K562 (cell line): ENCODE measurements around the gene PPARD. TPM values are rescaled to one million over a fixed set of nuclear protein-coding genes. Genes with fewer than 3 reads are reported as not detected.

Experiments used
- ATAC-seq: fragments of 200-7000 bp; cut with Tn5 transposase; 3 replicates; pipeline ENCODE4 v1.9.1; 2020; ENCODE audit warnings: moderate library complexity
- BruUV-seq: library from RNA; stranded (reverse); fragments of 400-500 nt; replicated peaks from 2 replicates; lab custom pipeline; 2021; lab: Mats Ljungman, UMichigan
- CTCF ChIA-PET: fragments of 300-600 bp; formaldehyde crosslinking; extraction: SDS; loops from one replicate; lab custom pipeline; 2021; ENCODE audit warnings: low intra/inter-chr PET ratio; lab: Yijun Ruan, JAX
- POLR2A ChIA-PET: fragments of 300-600, 350-650 bp; sonication (Branson Sonifier 250); formaldehyde crosslinking; extraction: SDS; loops from one replicate; lab custom pipeline; 2021; ENCODE audit warnings: antibody characterized with exemption, inconsistent platforms; lab: Yijun Ruan, JAX
- DNase-seq, 4 experiments: peaks; one replicate each; pipeline versions ENCODE4 v3.0.0 to v3.0.0-alpha.2; 2011 to 2018; ENCODE audit warnings: low spot score in 3 of 4, mixed read lengths in 3 of 4; ENCODE audit errors: extremely low read depth in 1 of 4
- FAIRE-seq: peaks from 2 replicates; lab custom pipeline; 2011; peaks lifted over from hg19 to GRCh38; lab: Jason Lieb, UNC
- H2AFZ ChIP-seq: 2 replicates; pipeline ENCODE4 v1.6.0; 2011; ENCODE audit warnings: low read depth, low read length, control low read depth, inconsistent platforms
- H3K27ac ChIP-seq: fragments of 200-600 bp; 3 replicates; pipeline ENCODE4 v1.8.0; 2011; ENCODE audit warnings: low read depth, mild to moderate bottlenecking, control low read depth, inconsistent platforms, low read length, moderate library complexity, mixed read lengths; ENCODE audit errors: extremely low read depth
- H3K27me3 ChIP-seq, 2 experiments: fragments of 300-600 bp in 1 of 2; 2 replicates in 1 of 2; 3 replicates in 1 of 2; pipeline versions ENCODE4 v1.6.0 to v1.8.0; 2011; ENCODE audit warnings: inconsistent platforms in 2 of 2, low read length in 2 of 2, mild to moderate bottlenecking in 1 of 2, mixed read lengths in 1 of 2, moderate library complexity in 1 of 2; ENCODE audit not compliant: control insufficient read depth in 2 of 2, insufficient read depth in 2 of 2
- H3K36me3 ChIP-seq: fragments of 300-600 bp; 3 replicates; pipeline ENCODE4 v1.8.0; 2011; ENCODE audit warnings: mild to moderate bottlenecking, low read length, inconsistent platforms; ENCODE audit not compliant: control insufficient read depth, insufficient read depth
- H3K4me1 ChIP-seq, 2 experiments: fragments of 200-600 bp in 1 of 2; replicated peaks in 1 of 2; 2 replicates in 1 of 2; 3 replicates in 1 of 2; pipeline versions ENCODE4 v1.5.1 to v1.8.0; 2011; ENCODE audit warnings: inconsistent platforms in 2 of 2, low read length in 2 of 2, mild to moderate bottlenecking in 1 of 2, mixed read lengths in 1 of 2, moderate library complexity in 1 of 2; ENCODE audit not compliant: control insufficient read depth in 2 of 2, insufficient read depth in 2 of 2
- H3K4me2 ChIP-seq: 2 replicates; pipeline ENCODE4 v1.6.1; 2011; ENCODE audit warnings: low read length, control low read depth, inconsistent platforms, mixed read lengths; ENCODE audit not compliant: insufficient read depth
- H3K4me3 ChIP-seq: fragments of 200-600 bp; sonication (generic), shearing (Covaris generic); 2 replicates; pipeline ENCODE4 v1.5.1; 2016; ENCODE audit warnings: control low read depth, inconsistent platforms
- H3K79me2 ChIP-seq: fragments of 200-600 bp; 3 replicates; pipeline ENCODE4 v1.8.0; 2011; ENCODE audit warnings: low read length, inconsistent platforms; ENCODE audit not compliant: control insufficient read depth, insufficient read depth
- H3K9ac ChIP-seq, 2 experiments: 2 replicates each; pipeline versions ENCODE4 v1.6.0 to v1.6.1; 2011; ENCODE audit warnings: low read depth in 2 of 2, low read length in 2 of 2, control low read depth in 1 of 2, inconsistent platforms in 1 of 2, mild to moderate bottlenecking in 1 of 2, mixed read lengths in 1 of 2; ENCODE audit not compliant: insufficient read depth in 1 of 2
- H3K9me1 ChIP-seq: one replicate; pipeline ENCODE4 v1.6.0; 2011; ENCODE audit warnings: inconsistent platforms, mild to moderate bottlenecking, low read length, moderate library complexity; ENCODE audit not compliant: control insufficient read depth, insufficient read depth
- H3K9me3 ChIP-seq: replicated peaks from 2 replicates; pipeline ENCODE4 v1.5.1; 2011; ENCODE audit warnings: low read depth, low read length, inconsistent platforms; ENCODE audit not compliant: control insufficient read depth, insufficient read depth
- H4K20me1 ChIP-seq: replicated peaks from 2 replicates; pipeline ENCODE4 v1.6.1; 2011; ENCODE audit warnings: low read length, inconsistent platforms, mixed read lengths; ENCODE audit not compliant: control insufficient read depth, insufficient read depth
- CCNT2 ChIP-seq: IDR thresholded peaks from 2 replicates; pipeline ENCODE4 v1.6.1; 2011; ENCODE audit warnings: borderline replicate concordance, low read depth, mild to moderate bottlenecking, moderate library complexity, mixed read lengths, low read length; ENCODE audit not compliant: insufficient read length; ENCODE audit errors: extremely low read depth
- ELF1 ChIP-seq: fragments of 200-800 bp; sonication (Bioruptor generic); IDR thresholded peaks from 2 replicates; pipeline ENCODE4 v1.6.1; 2016; ENCODE audit warnings: missing genetic modification characterization, missing compliant biosample characterization
- FIP1L1 ChIP-seq: fragments of 200-400 bp; formaldehyde crosslinking; IDR thresholded peaks from 2 replicates; pipeline ENCODE4 v1.6.1; 2018; ENCODE audit warnings: mild to moderate bottlenecking, low read depth, low read length; ENCODE audit not compliant: poor library complexity, severe bottlenecking
- MAFK ChIP-seq: IDR thresholded peaks from 2 replicates; pipeline ENCODE4 v1.6.1; 2011; ENCODE audit warnings: low read length, improper control_type of control experiment
- MAZ ChIP-seq, 2 experiments: fragments of 450-650 bp in 1 of 2; sonication (generic) in 1 of 2; formaldehyde crosslinking; IDR thresholded peaks in 1 of 2; conservative IDR thresholded peaks in 1 of 2; 2 replicates each; pipeline versions ENCODE4 v1.4.0 to v1.5.0; 2020; ENCODE audit warnings: mild to moderate bottlenecking in 1 of 2, missing genetic modification reagents in 1 of 2
- NR4A1 ChIP-seq, 2 experiments: fragments of 250-450 bp in 1 of 2; fragments of 450-650 bp in 1 of 2; sonication (Bioruptor Pico) in 1 of 2; IDR thresholded peaks; 2 replicates each; pipeline versions ENCODE4 v1.4.0 to v1.6.1; 2016 to 2020; ENCODE audit warnings: mild to moderate bottlenecking in 2 of 2, missing compliant biosample characterization in 1 of 2, missing genetic modification characterization in 1 of 2, moderate library complexity in 1 of 2
- NRF1 ChIP-seq, 2 experiments: fragments of 450-650 bp; IDR thresholded peaks in 1 of 2; conservative IDR thresholded peaks in 1 of 2; 2 replicates each; pipeline ENCODE4 v1.6.1; 2014; ENCODE audit warnings: mild to moderate bottlenecking in 2 of 2
- SMAD4 ChIP-seq: fragments of 250-450 bp; sonication (Bioruptor Pico); conservative IDR thresholded peaks from 2 replicates; pipeline ENCODE4 v1.8.0; 2021; ENCODE audit warnings: inconsistent platforms, mild to moderate bottlenecking, moderate library complexity
- ZC3H4 ChIP-seq: sonication (generic); formaldehyde crosslinking; IDR thresholded peaks from 2 replicates; pipeline ENCODE4 v1.9.0; 2021; ENCODE audit warnings: missing genetic modification reagents, borderline replicate concordance
- WGBS: fragments of 100-300 bp; shearing (Covaris generic); methylation state at CpG from one replicate; pipeline ENCODE4 v1.1.6; 2016; ENCODE audit warnings: low coverage, mixed read lengths; ENCODE audit not compliant: insufficient coverage; ENCODE audit errors: missing lambda C conversion rate; 5-methylcytosine and 5-hydroxymethylcytosine counted together
- in situ Hi-C: fragments of 300-500 bp; cut with MboI; formaldehyde crosslinking; loops from 4 replicates; pipeline ENCODE4 v1.15.0; 2018; ENCODE audit warnings: inconsistent platforms, mixed read lengths
- intact Hi-C: fragments of 100-400 bp; cut with micrococcal nuclease; formaldehyde crosslinking; loops from 2 replicates; pipeline ENCODE4 v1.14.2; 2022
- polyA plus RNA-seq, 8 experiments: library from polyadenylated mRNA; depleted of rRNA in 4 of 8; stranded (reverse) in 5 of 8; unstranded in 3 of 8; fragments of >200 nt; fragmentation: Nextera tagmentation in 2 of 8; fragmentation: Illumina TruSeq in 1 of 8; extraction: Ambion mirVana in 2 of 8; extraction: Trizol in 1 of 8; gene quantifications; 2 replicates each; pipeline versions ENCODE4 v1.2.1 to v1.2.3, GENCODE V29; 2011 to 2014; ENCODE audit warnings: inconsistent platforms in 1 of 8, missing spikeins in 1 of 8
- total RNA-seq, 7 experiments: library from RNA; depleted of rRNA in 6 of 7; stranded (reverse); fragments of >200 nt in 6 of 7; fragmentation: Illumina TruSeq in 2 of 7; extraction: Trizol in 2 of 7; gene quantifications; 2 replicates each; pipeline versions ENCODE4 v1.2.1 to v1.2.3, GENCODE V29; 2011 to 2021; ENCODE audit warnings: low replicate concordance in 1 of 7
- TF ChIP-seq, protein P1 (sequence below): IDR thresholded peaks from 3 replicates; pipeline ENCODE4 v1.6.1; 2011; ENCODE audit warnings: borderline replicate concordance, mild to moderate bottlenecking; ENCODE audit not compliant: insufficient read length, insufficient read depth
- TF ChIP-seq, protein P2 (sequence below): fragments of 450-650 bp; formaldehyde crosslinking; IDR thresholded peaks from 2 replicates; pipeline ENCODE4 v1.4.0; 2020; ENCODE audit warnings: mild to moderate bottlenecking, moderate library complexity
- TF ChIP-seq, protein P3 (sequence below): sonication (generic); IDR thresholded peaks from 2 replicates; pipeline ENCODE4 v1.6.1; 2016
- TF ChIP-seq, protein P4 (sequence below): sonication (generic); formaldehyde crosslinking; IDR thresholded peaks from 2 replicates; pipeline ENCODE4 v1.8.1; 2023; ENCODE audit warnings: mild to moderate bottlenecking, missing genetic modification reagents
- TF ChIP-seq, protein P5 (sequence below): IDR thresholded peaks from 2 replicates; pipeline ENCODE4 v1.6.1; 2012; ENCODE audit warnings: low read depth, low read length, improper control_type of control experiment, borderline replicate concordance

Gene PPARD
- total and polyA plus RNA-seq, 9 of the 15 experiments (the other 6 are each of a cell fraction or from before 2014, with no cell fraction given) = 0.14 to 13.2 (median 3.8) TPM

DNA sequence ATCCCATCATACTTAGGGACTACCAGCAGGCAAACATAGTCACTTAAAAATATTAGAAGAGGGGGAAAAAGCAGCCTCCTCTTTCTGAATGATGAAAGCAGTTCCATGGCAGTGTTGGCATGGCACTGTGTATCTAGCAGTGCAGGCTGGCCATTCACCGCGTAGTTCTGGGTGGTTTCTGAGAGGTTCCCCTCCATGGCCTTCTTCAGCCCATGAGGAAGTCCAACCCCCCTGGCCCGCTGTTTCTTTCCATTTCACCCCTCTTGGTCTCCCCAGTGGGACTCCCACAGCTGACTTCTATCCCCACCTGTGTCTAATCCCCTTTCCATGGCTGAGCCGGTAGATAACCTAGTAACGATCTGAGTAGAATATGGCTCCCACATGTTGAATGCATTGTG, 17.0 kb downstream of the PPARD start:
- Histone ChIP-seq H2AFZ (no peak overlapping the region), H3K36me3 (peaks cover 15% of the 10 kb centered on the region; the same call in 2 of the 3 replicates), H3K4me2 (no peak overlapping the region), H3K4me3 (no peak overlapping the region), H3K27me3 (no peaks in the 10 kb centered on the region), H3K9ac (no peak overlapping the region), H3K4me1 (peaks cover 18 to 24% of the 10 kb centered on the region in 2 experiments), H4K20me1 (no peaks in the 10 kb centered on the region), H3K9me3 (no peaks in the 10 kb centered on the region), H3K9me1 (no peaks in the 10 kb centered on the region), H3K79me2 (peaks cover 16% of the 10 kb centered on the region), H3K27ac (no peak overlapping the region)
- WGBS = 73% methylated on average over 5 of the region's 5 CpGs
- in situ Hi-C loops = no loop called here
- DNase-seq (no peak), FAIRE-seq (no peak), ATAC-seq (no peak)
- intact Hi-C loops = no loop called here
- POLR2A ChIA-PET = interaction anchor here (1.2 to 2.9 kb wide), 2 partner anchors 11 to 15 kb away, joined by 5 to 10 read pairs; no protein-coding TSS in a partner anchor
- BruUV-seq = no TSS peak
- CTCF ChIA-PET = no interaction called here
- no peak for TF ChIP-seq FIP1L1
- TF ChIP-seq, protein P1, sequence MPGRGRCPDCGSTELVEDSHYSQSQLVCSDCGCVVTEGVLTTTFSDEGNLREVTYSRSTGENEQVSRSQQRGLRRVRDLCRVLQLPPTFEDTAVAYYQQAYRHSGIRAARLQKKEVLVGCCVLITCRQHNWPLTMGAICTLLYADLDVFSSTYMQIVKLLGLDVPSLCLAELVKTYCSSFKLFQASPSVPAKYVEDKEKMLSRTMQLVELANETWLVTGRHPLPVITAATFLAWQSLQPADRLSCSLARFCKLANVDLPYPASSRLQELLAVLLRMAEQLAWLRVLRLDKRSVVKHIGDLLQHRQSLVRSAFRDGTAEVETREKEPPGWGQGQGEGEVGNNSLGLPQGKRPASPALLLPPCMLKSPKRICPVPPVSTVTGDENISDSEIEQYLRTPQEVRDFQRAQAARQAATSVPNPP = no peak
- TF ChIP-seq NR4A1 (CRISPR knock-in tag; IDR thresholded peaks at IDR 0.05) = no peak
- no peak for TF ChIP-seq NR4A1 (tag; IDR thresholded peaks at IDR 0.05)
- no peak for TF ChIP-seq ELF1
- no peak for TF ChIP-seq ZC3H4 (CRISPR knock-in tag)
- TF ChIP-seq SMAD4 (CRISPR knock-in tag) = no peak
- TF ChIP-seq CCNT2 = no peak
- TF ChIP-seq NRF1 (conservative IDR thresholded peaks at IDR 0.05 in 1 of 2, IDR thresholded peaks at IDR 0.05 in 1 of 2) = no peak
- no peak for TF ChIP-seq MAZ (CRISPR knock-in tag; conservative IDR thresholded peaks at IDR 0.05 in 1 of 2, IDR thresholded peaks at IDR 0.05 in 1 of 2)
- TF ChIP-seq, protein P2, sequence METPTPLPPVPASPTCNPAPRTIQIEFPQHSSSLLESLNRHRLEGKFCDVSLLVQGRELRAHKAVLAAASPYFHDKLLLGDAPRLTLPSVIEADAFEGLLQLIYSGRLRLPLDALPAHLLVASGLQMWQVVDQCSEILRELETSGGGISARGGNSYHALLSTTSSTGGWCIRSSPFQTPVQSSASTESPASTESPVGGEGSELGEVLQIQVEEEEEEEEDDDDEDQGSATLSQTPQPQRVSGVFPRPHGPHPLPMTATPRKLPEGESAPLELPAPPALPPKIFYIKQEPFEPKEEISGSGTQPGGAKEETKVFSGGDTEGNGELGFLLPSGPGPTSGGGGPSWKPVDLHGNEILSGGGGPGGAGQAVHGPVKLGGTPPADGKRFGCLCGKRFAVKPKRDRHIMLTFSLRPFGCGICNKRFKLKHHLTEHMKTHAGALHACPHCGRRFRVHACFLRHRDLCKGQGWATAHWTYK (CRISPR knock-in tag) = no peak
- TF ChIP-seq, protein P3, sequence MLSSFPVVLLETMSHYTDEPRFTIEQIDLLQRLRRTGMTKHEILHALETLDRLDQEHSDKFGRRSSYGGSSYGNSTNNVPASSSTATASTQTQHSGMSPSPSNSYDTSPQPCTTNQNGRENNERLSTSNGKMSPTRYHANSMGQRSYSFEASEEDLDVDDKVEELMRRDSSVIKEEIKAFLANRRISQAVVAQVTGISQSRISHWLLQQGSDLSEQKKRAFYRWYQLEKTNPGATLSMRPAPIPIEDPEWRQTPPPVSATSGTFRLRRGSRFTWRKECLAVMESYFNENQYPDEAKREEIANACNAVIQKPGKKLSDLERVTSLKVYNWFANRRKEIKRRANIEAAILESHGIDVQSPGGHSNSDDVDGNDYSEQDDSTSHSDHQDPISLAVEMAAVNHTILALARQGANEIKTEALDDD = no peak
- TF ChIP-seq, protein P4, sequence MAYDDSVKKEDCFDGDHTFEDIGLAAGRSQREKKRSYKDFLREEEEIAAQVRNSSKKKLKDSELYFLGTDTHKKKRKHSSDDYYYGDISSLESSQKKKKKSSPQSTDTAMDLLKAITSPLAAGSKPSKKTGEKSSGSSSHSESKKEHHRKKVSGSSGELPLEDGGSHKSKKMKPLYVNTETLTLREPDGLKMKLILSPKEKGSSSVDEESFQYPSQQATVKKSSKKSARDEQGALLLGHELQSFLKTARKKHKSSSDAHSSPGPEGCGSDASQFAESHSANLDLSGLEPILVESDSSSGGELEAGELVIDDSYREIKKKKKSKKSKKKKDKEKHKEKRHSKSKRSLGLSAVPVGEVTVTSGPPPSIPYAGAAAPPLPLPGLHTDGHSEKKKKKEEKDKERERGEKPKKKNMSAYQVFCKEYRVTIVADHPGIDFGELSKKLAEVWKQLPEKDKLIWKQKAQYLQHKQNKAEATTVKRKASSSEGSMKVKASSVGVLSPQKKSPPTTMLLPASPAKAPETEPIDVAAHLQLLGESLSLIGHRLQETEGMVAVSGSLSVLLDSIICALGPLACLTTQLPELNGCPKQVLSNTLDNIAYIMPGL (CRISPR knock-in tag) = no peak
- TF ChIP-seq, protein P5, sequence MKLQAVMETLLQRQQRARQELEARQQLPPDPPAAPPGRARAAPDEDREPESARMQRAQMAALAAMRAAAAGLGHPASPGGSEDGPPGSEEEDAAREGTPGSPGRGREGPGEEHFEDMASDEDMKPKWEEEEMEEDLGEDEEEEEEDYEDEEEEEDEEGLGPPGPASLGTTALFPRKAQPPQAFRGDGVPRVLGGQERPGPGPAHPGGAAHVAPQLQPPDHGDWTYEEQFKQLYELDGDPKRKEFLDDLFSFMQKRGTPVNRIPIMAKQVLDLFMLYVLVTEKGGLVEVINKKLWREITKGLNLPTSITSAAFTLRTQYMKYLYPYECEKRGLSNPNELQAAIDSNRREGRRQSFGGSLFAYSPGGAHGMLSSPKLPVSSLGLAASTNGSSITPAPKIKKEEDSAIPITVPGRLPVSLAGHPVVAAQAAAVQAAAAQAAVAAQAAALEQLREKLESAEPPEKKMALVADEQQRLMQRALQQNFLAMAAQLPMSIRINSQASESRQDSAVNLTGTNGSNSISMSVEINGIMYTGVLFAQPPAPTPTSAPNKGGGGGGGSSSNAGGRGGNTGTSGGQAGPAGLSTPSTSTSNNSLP = no peak
- TF ChIP-seq MAFK = no peak
